CD4-positive, alpha-beta T cell (primary cell): ENCODE data around the gene SCAMP4. TPM values are rescaled to one million over a fixed set of nuclear protein-coding genes. Genes with fewer than 3 reads are reported as not detected.

Source experiments
- ATAC-seq: fragments of 200-7000 bp; cut with Tn5 transposase; one replicate; pipeline ENCODE4 v1.10.0; 2022; ENCODE audit warnings: mild to moderate bottlenecking; ENCODE audit not compliant: poor library complexity
- CTCF ChIA-PET: fragments of 350-600 bp; sonication (Branson Sonifier 250); formaldehyde crosslinking; loops from one replicate; lab custom pipeline; 2021; ENCODE audit warnings: antibody characterized with exemption, inconsistent platforms; lab: Charles Lee
- POLR2A ChIA-PET: fragments of 350-600 bp; sonication (Branson Sonifier 250); formaldehyde crosslinking; loops from one replicate; lab custom pipeline; 2021; ENCODE audit warnings: antibody characterized with exemption, inconsistent platforms; lab: Charles Lee
- DNase-seq, 14 experiments: peaks; one replicate each; pipeline ENCODE4 v3.0.0-alpha.2; 2013 to 2020; ENCODE audit warnings: mixed read lengths in 2 of 14
- H3K27ac ChIP-seq, 2 donors: one replicate each; pipeline versions ENCODE4 v1.5.1 to v1.7.0; 2013; ENCODE audit warnings: low read length in 2 of 2, low read depth in 1 of 2, mild to moderate bottlenecking in 1 of 2
- H3K27me3 ChIP-seq, 2 experiments: 1 replicate in 1 of 2; 2 replicates in 1 of 2; pipeline versions ENCODE4 v1.6.1 to v1.7.0; 2013; ENCODE audit warnings: low read length in 2 of 2, control low read depth in 1 of 2, mild to moderate bottlenecking in 1 of 2, moderate library complexity in 1 of 2; ENCODE audit not compliant: insufficient read depth in 2 of 2, control insufficient read depth in 1 of 2
- H3K36me3 ChIP-seq: one replicate; pipeline ENCODE4 v1.6.1; 2013; ENCODE audit warnings: low read length, control low read depth; ENCODE audit not compliant: insufficient read depth
- H3K4me1 ChIP-seq: one replicate; pipeline ENCODE4 v1.6.1; 2013; ENCODE audit warnings: low read length, control low read depth; ENCODE audit not compliant: insufficient read depth
- H3K4me3 ChIP-seq: one replicate; pipeline ENCODE4 v1.5.1; 2013; ENCODE audit warnings: mild to moderate bottlenecking, low read length, moderate library complexity
- H3K9me3 ChIP-seq, 2 experiments: 1 replicate in 1 of 2; 2 replicates in 1 of 2; pipeline versions ENCODE4 v1.6.1 to v1.7.0; 2013; ENCODE audit warnings: low read length in 2 of 2, mild to moderate bottlenecking in 2 of 2, control low read depth in 1 of 2, moderate library complexity in 1 of 2; ENCODE audit not compliant: control insufficient read depth in 1 of 2, insufficient read depth in 1 of 2
- H3K27ac Mint-ChIP-seq: one replicate; pipeline ENCODE4 v1.8.0; 2020; ENCODE audit warnings: mixed read lengths
- H3K27me3 Mint-ChIP-seq: one replicate; pipeline ENCODE4 v1.8.0; 2021; ENCODE audit warnings: mixed read lengths
- H3K36me3 Mint-ChIP-seq: one replicate; pipeline ENCODE4 v1.8.0; 2021; ENCODE audit warnings: low read depth, mixed read lengths
- H3K4me1 Mint-ChIP-seq: one replicate; pipeline ENCODE4 v1.8.0; 2021; ENCODE audit warnings: low read depth, mixed read lengths
- H3K4me3 Mint-ChIP-seq: one replicate; pipeline ENCODE4 v1.8.0; 2020; ENCODE audit warnings: mild to moderate bottlenecking, mixed read lengths
- H3K9me3 Mint-ChIP-seq: one replicate; pipeline ENCODE4 v1.8.0; 2020; ENCODE audit warnings: mixed read lengths
- CTCF ChIP-seq: fragments of 200-600 bp; IDR thresholded peaks from one replicate; pipeline ENCODE4 v1.8.0; 2022; ENCODE audit warnings: antibody characterized with exemption, mild to moderate bottlenecking
- intact Hi-C, 2 experiments: fragments of 100-400 bp; cut with DNase I in 1 of 2; cut with micrococcal nuclease in 1 of 2; formaldehyde crosslinking; loops; one replicate each; pipeline versions ENCODE4 v1.15.1 to v1.9.0; 2023 to 2025; cut with DNase I, micrococcal nuclease
- total RNA-seq, 174 experiments: library from RNA in 2 of 174; stranded (reverse) in 2 of 174; gene quantifications; one replicate each; pipeline ENCODE4 v1.2.3 and lab custom pipeline; 2021 to 2026

The SCAMP4 gene
- total RNA-seq, 2 experiments from 2014 or later: 12.7 to 15.4 TPM

GRCh38 chr19:1910177-1910576 is 5.0 kb downstream of the SCAMP4 start:
- Histone ChIP-seq H3K27ac (no peak overlapping the region), H3K9me3 (peaks cover 0 to 7% of the 10 kb centered on the region in 2 experiments), H3K4me1 (peaks cover 36% of the 10 kb centered on the region), H3K4me3 (no peak overlapping the region), H3K36me3 (peaks cover 13% of the 10 kb centered on the region), H3K27me3 (no peaks in the 10 kb centered on the region)
- DNase-seq (no peak), ATAC-seq (no peak)
- Mint-ChIP-seq H3K4me1 (peaks cover 24% of the 10 kb centered on the region), H3K9me3 (no peaks in the 10 kb centered on the region), H3K4me3 (no peak overlapping the region), H3K27ac (peak overlapping the region; percentile 19), H3K36me3 (no peaks in the 10 kb centered on the region), H3K27me3 (no peaks in the 10 kb centered on the region)
- ChIA-PET CTCF (no interaction called here), POLR2A (no interaction called here)
- no peak for TF ChIP-seq CTCF
- intact Hi-C loops: no loop called here

- H3K4me3 Mint-ChIP-seq: no peak overlapping the region
- no peak overlapping the region for H3K27ac Mint-ChIP-seq
- Histone ChIP-seq H3K4me3 (no peak overlapping the region), H3K36me3 (peaks cover 13% of the 10 kb centered on the region), H3K27me3 (no peaks in the 10 kb centered on the region), H3K4me1 (peaks cover 30% of the 10 kb centered on the region), H3K27ac (no peak overlapping the region), H3K9me3 (peaks cover 0 to 7% of the 10 kb centered on the region in 2 experiments)
- H3K4me1 Mint-ChIP-seq: peaks cover 16% of the 10 kb centered on the region
- no peaks in the 10 kb centered on the region for H3K27me3 Mint-ChIP-seq
- intact Hi-C loops: no loop called here
- no peaks in the 10 kb centered on the region for H3K9me3 Mint-ChIP-seq
- H3K36me3 Mint-ChIP-seq: no peaks in the 10 kb centered on the region
- DNase-seq: peak in 3 of 14 experiments; percentile 44 to 53 (median 47)
- POLR2A ChIA-PET: no interaction called here
- TF ChIP-seq CTCF: no peak
- no peak for ATAC-seq
- CTCF ChIA-PET: interaction anchor here (1.5 kb wide), 1 partner anchor 47 kb away, joined by 5 read pairs; no protein-coding TSS in a partner anchor
These were observed 5.9 kb downstream of the SCAMP4 start for GRCh38 chr19:1911098-1911497.

- intact Hi-C loops: no loop called here
- Histone ChIP-seq H3K4me3 (no peak overlapping the region), H3K36me3 (peaks cover 13% of the 10 kb centered on the region), H3K4me1 (peaks cover 27% of the 10 kb centered on the region), H3K27ac (no peak overlapping the region), H3K9me3 (peaks cover 0 to 7% of the 10 kb centered on the region in 2 experiments), H3K27me3 (no peaks in the 10 kb centered on the region)
- ChIA-PET CTCF (interaction anchor here (0.5 to 1.5 kb wide), 2 partner anchors 48 to 507 kb away, joined by 3 to 5 read pairs; no protein-coding TSS in a partner anchor), POLR2A (no interaction called here)
- ATAC-seq (no peak), DNase-seq (no peak)
- Mint-ChIP-seq H3K27ac (no peak overlapping the region), H3K4me3 (no peak overlapping the region), H3K27me3 (no peaks in the 10 kb centered on the region), H3K9me3 (no peaks in the 10 kb centered on the region), H3K4me1 (peaks cover 16% of the 10 kb centered on the region), H3K36me3 (no peaks in the 10 kb centered on the region)
- TF ChIP-seq CTCF: no peak
These were observed 6.8 kb downstream of the SCAMP4 start for GRCh38 chr19:1911995-1912394.
